OCI-LY1 (cell line): ENCODE data around the gene TYMS.

Source experiments
- H2AFZ ChIP-seq: fragments of 200-600 bp; sonication (generic), shearing (Covaris generic); 2 replicates; pipeline ENCODE4 v1.6.0; 2014; ENCODE audit warnings: antibody characterized with exemption, mild to moderate bottlenecking, low read length
- H3F3A ChIP-seq: fragments of 200-600 bp; sonication (generic), shearing (Covaris generic); 2 replicates; pipeline ENCODE4 v1.6.0; 2014; ENCODE audit warnings: mild to moderate bottlenecking, antibody characterized with exemption, low read length, moderate library complexity; ENCODE audit not compliant: insufficient read depth
- H3K27ac ChIP-seq: fragments of 200-600 bp; sonication (generic); 2 replicates; pipeline ENCODE4 v1.5.1; 2014; ENCODE audit warnings: low read length, mixed run types, mild to moderate bottlenecking, low read depth; ENCODE audit not compliant: poor library complexity, severe bottlenecking
- H3K27me3 ChIP-seq: fragments of 200-600 bp; sonication (generic); 2 replicates; pipeline ENCODE4 v1.6.0; 2014; ENCODE audit warnings: antibody characterized with exemption, mild to moderate bottlenecking, low read length, moderate library complexity; ENCODE audit not compliant: insufficient read depth
- H3K36me3 ChIP-seq: fragments of 200-600 bp; sonication (generic); 2 replicates; pipeline ENCODE4 v1.6.1; 2014; ENCODE audit warnings: mild to moderate bottlenecking, antibody characterized with exemption, low read length, moderate library complexity, mixed read lengths; ENCODE audit not compliant: insufficient read depth
- H3K4me1 ChIP-seq: fragments of 200-600 bp; sonication (generic); 2 replicates; pipeline ENCODE4 v1.5.1; 2014; ENCODE audit warnings: mild to moderate bottlenecking, low read length, moderate library complexity; ENCODE audit not compliant: insufficient read depth, severe bottlenecking
- H3K4me2 ChIP-seq: fragments of 200-600 bp; sonication (generic), shearing (Covaris generic); 2 replicates; pipeline ENCODE4 v1.6.1; 2014; ENCODE audit warnings: low read length
- H3K4me3 ChIP-seq: fragments of 200-600 bp; sonication (generic); 2 replicates; pipeline ENCODE4 v1.5.1; 2014; ENCODE audit warnings: low read length, low read depth, mild to moderate bottlenecking, mixed read lengths; ENCODE audit not compliant: poor library complexity, severe bottlenecking
- H3K79me2 ChIP-seq: fragments of 200-600 bp; shearing (Covaris generic); 2 replicates; pipeline ENCODE4 v1.6.1; 2016; ENCODE audit warnings: mixed run types, low read length, mixed read lengths; ENCODE audit not compliant: insufficient read depth
- H3K9ac ChIP-seq: fragments of 200-600 bp; sonication (generic), shearing (Covaris generic); 2 replicates; pipeline ENCODE4 v1.6.1; 2014; ENCODE audit warnings: mild to moderate bottlenecking, low read length, mixed read lengths
- H3K9me2 ChIP-seq: fragments of 200-600 bp; sonication (generic), shearing (Covaris generic); 2 replicates; pipeline ENCODE4 v1.6.1; 2014; ENCODE audit warnings: low read depth, mild to moderate bottlenecking, low read length, mixed read lengths
- H3K9me3 ChIP-seq: fragments of 200-600 bp; shearing (Covaris generic); 2 replicates; pipeline ENCODE4 v1.6.1; 2014; ENCODE audit warnings: low read length, mixed read lengths
- H4K20me1 ChIP-seq: fragments of 200-600 bp; sonication (generic), shearing (Covaris generic); 2 replicates; pipeline ENCODE4 v1.6.0; 2016; ENCODE audit warnings: mild to moderate bottlenecking, low read length; ENCODE audit not compliant: insufficient read depth
- CTCF ChIP-seq: fragments of 200-600 bp; sonication (generic), shearing (Covaris generic); IDR thresholded peaks from 2 replicates; pipeline ENCODE4 v1.5.1; 2017; ENCODE audit warnings: mild to moderate bottlenecking, antibody characterized with exemption, low read length, moderate library complexity, mixed read lengths
- EZH2 ChIP-seq: fragments of 200-600 bp; sonication (generic), shearing (Covaris generic); IDR thresholded peaks from 2 replicates; pipeline ENCODE4 v1.8.0; 2017; ENCODE audit warnings: borderline replicate concordance, mixed run types, mild to moderate bottlenecking, antibody characterized with exemption, low read length, moderate library complexity, mixed read lengths

TYMS gene

GRCh38 chr18:668260-668659, 10.8 kb downstream of the TYMS start:
- H3K4me1 ChIP-seq = no peaks in the 10 kb centered on the region
- no peaks in the 10 kb centered on the region for H3F3A ChIP-seq
- H3K36me3 ChIP-seq = peaks cover 46% of the 10 kb centered on the region
- H3K9me2 ChIP-seq = no peaks in the 10 kb centered on the region
- H3K27me3 ChIP-seq = no peaks in the 10 kb centered on the region
- no peak overlapping the region for H3K4me3 ChIP-seq
- H4K20me1 ChIP-seq = no peaks in the 10 kb centered on the region
- no peak overlapping the region for H2AFZ ChIP-seq
- no peak overlapping the region for H3K4me2 ChIP-seq
- no peaks in the 10 kb centered on the region for H3K9me3 ChIP-seq
- no peaks in the 10 kb centered on the region for H3K79me2 ChIP-seq
- TF ChIP-seq EZH2 (no peak), CTCF (no peak)
- H3K27ac ChIP-seq = no peak overlapping the region
- H3K9ac ChIP-seq = no peak overlapping the region

GRCh38 chr18:669077-669476, 11.6 kb downstream of the TYMS start:
- Histone ChIP-seq H4K20me1 (no peaks in the 10 kb centered on the region), H3K4me1 (no peaks in the 10 kb centered on the region), H3K9me2 (no peaks in the 10 kb centered on the region), H3K79me2 (no peaks in the 10 kb centered on the region), H3K4me2 (no peak overlapping the region), H3K4me3 (no peak overlapping the region), H2AFZ (no peak overlapping the region), H3K9ac (no peak overlapping the region), H3K36me3 (peaks cover 46% of the 10 kb centered on the region), H3F3A (no peaks in the 10 kb centered on the region), H3K27me3 (no peaks in the 10 kb centered on the region), H3K27ac (no peak overlapping the region), H3K9me3 (no peaks in the 10 kb centered on the region)
- TF ChIP-seq CTCF (no peak), EZH2 (no peak)

GRCh38 chr18:670522-670921, 13.1 kb downstream of the TYMS start:
- Histone ChIP-seq H3F3A (no peaks in the 10 kb centered on the region), H3K27ac (no peak overlapping the region), H3K4me3 (no peak overlapping the region), H3K27me3 (no peaks in the 10 kb centered on the region), H3K36me3 (peaks cover 51% of the 10 kb centered on the region), H3K9ac (no peak overlapping the region), H2AFZ (no peak overlapping the region), H4K20me1 (no peaks in the 10 kb centered on the region), H3K9me2 (no peaks in the 10 kb centered on the region), H3K4me2 (no peak overlapping the region), H3K9me3 (no peaks in the 10 kb centered on the region), H3K79me2 (no peaks in the 10 kb centered on the region), H3K4me1 (no peaks in the 10 kb centered on the region)
- no peak for TF ChIP-seq CTCF
- TF ChIP-seq EZH2 = no peak
